ENCODE measurements around the gene TMEM272.

GRCh38 chr13:51829568-51829899, 15.4 kb downstream of the TMEM272 start:
- TF ChIP-seq EZH2phosphoT487 (IDR thresholded peaks at IDR 0.05; ENCODE audit: borderline replicate concordance, low read length) (no peak), CTCF (conservative IDR thresholded peaks at IDR 0.05; ENCODE audit: low read depth, low read length) (no peak)

Measured in PC-3 (cell line).